Measurements from ENCODE around the gene ZNF462.

GRCh38 chr9:106929471-106930177 lies 66.7 kb downstream of the ZNF462 start:
- TF ChIP-seq, protein P1, sequence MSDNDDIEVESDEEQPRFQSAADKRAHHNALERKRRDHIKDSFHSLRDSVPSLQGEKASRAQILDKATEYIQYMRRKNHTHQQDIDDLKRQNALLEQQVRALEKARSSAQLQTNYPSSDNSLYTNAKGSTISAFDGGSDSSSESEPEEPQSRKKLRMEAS (IDR thresholded peaks at IDR 0.05) = no peak
- TF ChIP-seq TEAD4 (IDR thresholded peaks at IDR 0.05) (no peak), REST (IDR thresholded peaks at IDR 0.05; ENCODE audit: low read depth) (no peak), RAD21 (IDR thresholded peaks at IDR 0.05; ENCODE audit: low read depth) (no peak)

Measured in Ishikawa (cell line).